BLaER1 treated with 17β-estradiol and CSF1 and Interleukin-3, amounts not matched to agents 10 nM and 100 nM (cell line): ENCODE data around the gene IFT22.

Experiments
- H3K27ac ChIP-seq, 11 experiments: shearing (Covaris generic); formaldehyde crosslinking; 2 replicates each; pipeline ENCODE4 v1.8.1; 2022
- H3K27me3 ChIP-seq, 11 experiments: shearing (Covaris generic); formaldehyde crosslinking; 2 replicates each; pipeline ENCODE4 v1.8.1; 2022
- H3K36me3 ChIP-seq, 11 experiments: shearing (Covaris generic); formaldehyde crosslinking; 2 replicates each; pipeline ENCODE4 v1.8.1; 2022
- H3K4me1 ChIP-seq, 10 experiments: shearing (Covaris generic); formaldehyde crosslinking; 2 replicates each; pipeline ENCODE4 v1.8.1; 2022
- H3K4me2 ChIP-seq, 11 experiments: shearing (Covaris generic); formaldehyde crosslinking; 2 replicates each; pipeline ENCODE4 v1.8.1; 2022
- H3K4me3 ChIP-seq, 10 experiments: shearing (Covaris generic); formaldehyde crosslinking; 2 replicates each; pipeline ENCODE4 v1.8.1; 2022
- H3K9ac ChIP-seq, 11 experiments: shearing (Covaris generic); formaldehyde crosslinking; 2 replicates each; pipeline ENCODE4 v1.8.1; 2022
- H3K9me3 ChIP-seq, 11 experiments: shearing (Covaris generic); formaldehyde crosslinking; replicated peaks in 1 of 11; 2 replicates each; pipeline ENCODE4 v1.8.1; 2022
- H4K20me1 ChIP-seq, 11 experiments: shearing (Covaris generic); formaldehyde crosslinking; 2 replicates each; pipeline ENCODE4 v1.8.1; 2022
- Cebpa-rat ChIP-seq, 11 experiments: shearing (Covaris generic); IDR thresholded peaks; 2 replicates each; pipeline ENCODE4 v1.8.1; 2022

Gene IFT22

DNA sequence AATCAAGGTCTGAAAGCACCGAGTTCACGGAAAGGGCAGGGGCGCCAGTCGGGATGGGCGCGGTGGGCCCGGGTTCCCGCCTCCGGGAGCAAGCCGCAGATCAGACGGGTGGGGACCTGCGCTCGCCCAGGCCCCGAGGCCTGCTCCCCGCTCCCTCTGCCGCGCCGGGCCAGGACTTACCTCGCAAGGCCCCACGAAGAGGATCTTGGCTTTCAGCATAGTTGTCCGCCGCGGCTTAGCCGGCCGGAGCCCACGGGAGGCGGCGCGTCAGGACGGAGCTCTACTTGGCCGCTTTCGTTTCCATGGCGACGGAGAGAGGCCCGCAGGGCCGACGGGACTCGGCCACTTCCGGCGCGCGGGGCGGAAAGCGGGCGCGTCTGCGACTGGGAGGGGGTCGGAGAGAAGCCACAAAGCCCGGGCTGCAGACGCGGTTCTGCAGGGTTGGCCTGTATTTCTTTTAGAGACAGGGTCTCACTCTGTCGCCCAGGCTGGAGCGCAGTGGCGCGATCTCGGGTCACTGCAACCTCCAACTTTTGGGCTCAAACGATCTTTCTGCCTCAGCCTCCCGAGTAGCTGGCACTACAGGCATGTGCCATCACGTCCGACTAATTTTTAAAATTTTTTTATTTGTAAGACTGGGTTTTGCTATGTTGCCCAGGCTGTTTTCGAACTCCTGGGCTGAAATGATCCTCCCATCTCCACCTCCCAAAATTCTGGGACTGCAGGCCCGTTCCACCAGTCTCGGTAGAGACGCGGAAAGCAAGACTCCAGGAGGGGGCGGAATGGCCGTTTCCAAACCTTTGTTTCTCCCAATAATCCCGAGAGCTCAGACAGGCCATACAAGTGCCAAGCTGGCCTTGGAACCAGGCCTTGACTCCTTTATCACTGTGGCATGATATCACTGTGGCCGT, at the start of gene IFT22:
IFT22 (minus strand) TSS at position 322 of the 911 bp plus-strand sequence; CDS start at position 219, 103 bp downstream.
- H4K20me1 ChIP-seq: no peaks in the 10 kb centered on the region
- peak within 1 kb of the TSS; percentile 68 to 97 (median 80) for H3K4me3 ChIP-seq
- peak within 1 kb of the TSS; percentile 78 to 97 (median 90) for H3K4me2 ChIP-seq
- no peaks in the 10 kb centered on the region for H3K27me3 ChIP-seq
- peaks cover 5 to 25% (median 13%) of the 10 kb centered on the region in 11 experiments; a peak in 18 of 22 replicates for H3K36me3 ChIP-seq
- TF ChIP-seq Cebpa-rat (IDR thresholded peaks at IDR 0.05): no peak
- peaks cover 13 to 18% (median 15%) of the 10 kb centered on the region in 10 experiments for H3K4me1 ChIP-seq
- H3K9ac ChIP-seq: peak within 1 kb of the TSS; percentile 75 to 87 (median 84)
- no peaks in the 10 kb centered on the region for H3K9me3 ChIP-seq
- peak within 1 kb of the TSS; percentile 66 to 88 (median 81) for H3K27ac ChIP-seq

DNA sequence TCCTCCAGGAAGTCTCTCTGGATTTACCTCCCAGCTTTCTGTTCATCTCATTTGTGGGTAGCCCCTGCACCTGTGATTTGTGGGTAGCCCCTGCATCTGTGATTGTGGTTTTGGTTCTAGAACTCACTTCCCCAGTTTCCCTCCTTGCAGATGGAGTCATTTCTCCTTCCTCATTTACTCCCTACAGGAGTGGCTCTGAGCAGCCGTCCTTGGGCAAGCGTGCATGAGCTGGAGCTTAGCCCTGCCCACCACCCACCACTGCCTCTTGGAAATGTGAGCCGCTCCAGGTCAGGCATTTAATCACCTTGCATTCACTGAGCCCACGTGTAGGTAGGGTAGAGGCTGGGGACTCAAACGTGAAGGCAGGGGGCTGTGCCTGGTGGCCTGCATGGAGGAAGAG, 49.2 kb upstream of the IFT22 start:
- Histone ChIP-seq H4K20me1 (no peaks in the 10 kb centered on the region), H3K27ac (no peak overlapping the region), H3K4me1 (peaks cover 4 to 26% (median 13%) of the 10 kb centered on the region in 10 experiments; a peak in 19 of 20 replicates), H3K27me3 (no peaks in the 10 kb centered on the region), H3K4me2 (peak overlapping the region; percentile 11 to 74 (median 57); a peak in 20 of 22 replicates), H3K36me3 (no peaks in the 10 kb centered on the region), H3K4me3 (no peak overlapping the region), H3K9ac (no peak overlapping the region), H3K9me3 (no peaks in the 10 kb centered on the region)
- no peak for TF ChIP-seq Cebpa-rat (IDR thresholded peaks at IDR 0.05)

DNA sequence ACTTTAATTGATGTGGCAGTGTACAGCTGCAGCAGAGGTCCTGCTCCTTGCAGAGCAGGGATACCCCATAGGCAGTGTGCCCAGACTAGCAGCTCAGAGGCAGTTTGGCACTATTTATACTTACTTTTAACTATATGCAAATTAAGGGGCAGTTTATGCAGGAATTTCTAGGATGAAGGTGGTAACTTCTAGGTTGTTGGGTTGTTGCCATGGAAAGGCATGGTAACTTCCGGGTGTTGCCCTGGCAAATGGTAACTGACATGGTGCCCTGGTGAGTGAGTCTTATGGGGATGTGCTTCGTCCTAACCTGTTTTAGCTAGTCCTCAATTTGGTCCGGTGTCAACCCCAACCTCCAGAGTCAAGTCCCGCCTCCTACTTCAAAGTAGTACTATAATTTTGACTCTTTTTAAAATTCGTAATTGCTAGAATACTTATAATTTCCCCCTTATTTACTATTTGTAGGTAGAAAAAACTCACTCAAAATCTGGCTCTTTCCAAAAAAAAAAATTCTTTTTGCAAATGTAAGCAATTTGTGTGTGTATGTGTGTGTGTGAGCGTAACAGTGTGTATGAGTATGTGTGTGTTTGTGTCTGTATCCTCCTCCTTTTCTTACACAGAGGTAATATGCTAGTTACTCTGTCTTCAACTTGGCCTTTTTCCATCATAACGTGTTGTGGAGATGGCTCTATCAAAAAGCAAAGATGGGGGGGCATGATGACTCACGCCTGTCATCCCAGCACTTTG, 47.0 kb upstream of the IFT22 start:
- H4K20me1 ChIP-seq: no peaks in the 10 kb centered on the region; a peak in 1 of 22 replicates
- H3K9me3 ChIP-seq: no peaks in the 10 kb centered on the region
- H3K27me3 ChIP-seq: peaks cover 3 to 7% (median 4%) of the 10 kb centered on the region in 11 experiments
- H3K36me3 ChIP-seq: no peaks in the 10 kb centered on the region
- H3K4me1 ChIP-seq: peaks cover 7 to 28% (median 18%) of the 10 kb centered on the region in 10 experiments; a peak in 19 of 20 replicates
- no peak overlapping the region for H3K27ac ChIP-seq
- no peak overlapping the region for H3K4me2 ChIP-seq
- TF ChIP-seq Cebpa-rat (IDR thresholded peaks at IDR 0.05): no peak
- no peak overlapping the region for H3K9ac ChIP-seq
- H3K4me3 ChIP-seq: no peak overlapping the region

DNA sequence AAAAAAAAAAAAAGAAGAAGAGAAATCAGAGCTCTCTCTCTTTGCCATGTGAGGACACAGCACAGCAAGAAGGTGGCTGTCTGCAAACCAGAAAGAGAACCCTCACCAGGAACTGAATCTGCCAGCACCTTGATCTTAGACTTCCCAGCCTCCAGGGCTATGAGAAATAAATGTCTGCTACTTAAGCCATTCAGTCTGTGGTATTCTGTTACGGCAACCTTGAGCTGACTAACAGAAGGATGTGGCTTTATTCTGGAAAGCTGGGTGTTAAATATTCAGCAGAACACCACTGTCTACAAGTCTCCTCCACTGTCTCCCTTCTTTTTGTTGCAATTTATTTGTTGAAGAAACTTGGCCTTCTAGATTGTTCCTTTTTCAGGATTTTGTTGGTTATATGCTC, 46.1 kb upstream of the IFT22 start:
- Histone ChIP-seq H3K9ac (no peak overlapping the region), H3K9me3 (no peaks in the 10 kb centered on the region), H3K4me2 (no peak overlapping the region), H3K27me3 (peaks cover 7 to 16% (median 10%) of the 10 kb centered on the region in 11 experiments), H3K27ac (no peak overlapping the region), H3K4me3 (no peak overlapping the region), H3K4me1 (peaks cover 8 to 29% (median 19%) of the 10 kb centered on the region in 10 experiments; a peak in 19 of 20 replicates), H3K36me3 (no peaks in the 10 kb centered on the region), H4K20me1 (no peaks in the 10 kb centered on the region; a peak in 1 of 22 replicates)
- no peak for TF ChIP-seq Cebpa-rat (IDR thresholded peaks at IDR 0.05)

DNA sequence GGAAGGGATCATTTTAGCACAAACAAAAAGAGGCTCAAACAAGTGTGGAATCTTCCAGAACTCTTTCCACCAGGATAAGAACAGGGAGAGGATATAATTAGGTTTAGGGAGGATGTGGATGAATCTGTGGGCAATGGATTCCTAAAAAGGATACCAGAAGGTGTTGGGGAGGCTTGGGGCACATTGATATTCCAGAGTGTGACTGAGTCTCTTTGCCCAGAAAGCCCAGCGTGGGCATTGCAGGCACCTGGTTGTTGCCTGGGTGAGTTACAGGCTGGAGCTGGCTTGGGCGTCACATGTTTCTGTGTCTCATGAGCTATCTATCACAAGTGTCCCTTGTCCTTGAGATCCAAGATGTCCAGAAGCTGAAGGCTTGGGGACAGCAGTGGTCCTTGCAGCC, 44.3 kb upstream of the IFT22 start:
- TF ChIP-seq Cebpa-rat (IDR thresholded peaks at IDR 0.05): no peak
- Histone ChIP-seq H3K9ac (no peak overlapping the region), H3K4me3 (no peak overlapping the region), H3K36me3 (no peaks in the 10 kb centered on the region), H3K9me3 (no peaks in the 10 kb centered on the region), H3K27me3 (peaks cover 16 to 32% (median 23%) of the 10 kb centered on the region in 11 experiments), H3K4me1 (peaks cover 3 to 22% (median 14%) of the 10 kb centered on the region in 10 experiments; a peak in 19 of 20 replicates), H3K4me2 (no peak overlapping the region), H4K20me1 (no peaks in the 10 kb centered on the region; a peak in 1 of 22 replicates), H3K27ac (no peak overlapping the region)

DNA sequence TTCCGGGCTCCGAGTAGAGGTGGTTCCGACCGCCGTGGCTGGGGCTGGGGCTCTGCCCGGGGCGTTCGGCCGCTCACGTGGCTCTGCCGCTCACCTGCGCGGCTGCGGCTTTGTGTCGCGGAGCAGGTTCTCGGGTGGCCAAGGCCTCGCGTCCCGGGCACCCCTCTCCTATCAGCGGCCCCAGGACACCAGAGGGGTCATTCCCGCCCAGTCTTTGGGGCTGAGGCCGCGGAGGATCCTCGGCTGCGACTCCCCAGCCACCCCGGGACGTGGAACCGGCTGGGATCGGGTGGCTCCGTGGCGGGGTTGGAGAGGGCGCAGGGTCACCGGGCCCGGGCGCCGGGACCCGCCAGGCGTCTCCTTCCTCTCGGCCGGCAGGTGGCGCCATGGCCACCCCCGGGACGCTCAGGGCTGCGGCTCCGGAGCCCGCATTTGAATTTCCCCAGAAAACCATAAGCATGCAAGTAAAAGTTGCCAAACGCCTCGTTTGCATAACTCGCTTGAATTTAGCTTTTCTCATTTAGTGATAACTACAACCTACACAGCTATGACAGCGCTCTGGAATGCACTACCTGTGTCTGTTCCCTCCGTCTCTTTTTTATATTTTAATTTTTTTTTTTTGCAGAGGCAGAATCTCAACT, 42.2 kb upstream of the IFT22 start:
- Histone ChIP-seq H3K27ac (no peak overlapping the region), H3K4me2 (peak overlapping the region; percentile 64 to 99 (median 80)), H3K9me3 (no peaks in the 10 kb centered on the region), H3K27me3 (peaks cover 16 to 35% (median 23%) of the 10 kb centered on the region in 11 experiments), H4K20me1 (no peaks in the 10 kb centered on the region; a peak in 1 of 22 replicates), H3K9ac (peak overlapping the region in 8 of 11 experiments; percentile 28 to 58 (median 44); a peak in 8 of 22 replicates), H3K36me3 (no peaks in the 10 kb centered on the region), H3K4me3 (peak overlapping the region in 7 of 10 experiments; percentile 32 to 52 (median 41); a peak in 9 of 20 replicates), H3K4me1 (peaks cover 0 to 10% (median 4%) of the 10 kb centered on the region in 10 experiments; a peak in 9 of 20 replicates)
- peak in 3 of 11 experiments; percentile 7 to 54 (median 25); a peak in 1 of 22 replicates for TF ChIP-seq Cebpa-rat (IDR thresholded peaks at IDR 0.05)

DNA sequence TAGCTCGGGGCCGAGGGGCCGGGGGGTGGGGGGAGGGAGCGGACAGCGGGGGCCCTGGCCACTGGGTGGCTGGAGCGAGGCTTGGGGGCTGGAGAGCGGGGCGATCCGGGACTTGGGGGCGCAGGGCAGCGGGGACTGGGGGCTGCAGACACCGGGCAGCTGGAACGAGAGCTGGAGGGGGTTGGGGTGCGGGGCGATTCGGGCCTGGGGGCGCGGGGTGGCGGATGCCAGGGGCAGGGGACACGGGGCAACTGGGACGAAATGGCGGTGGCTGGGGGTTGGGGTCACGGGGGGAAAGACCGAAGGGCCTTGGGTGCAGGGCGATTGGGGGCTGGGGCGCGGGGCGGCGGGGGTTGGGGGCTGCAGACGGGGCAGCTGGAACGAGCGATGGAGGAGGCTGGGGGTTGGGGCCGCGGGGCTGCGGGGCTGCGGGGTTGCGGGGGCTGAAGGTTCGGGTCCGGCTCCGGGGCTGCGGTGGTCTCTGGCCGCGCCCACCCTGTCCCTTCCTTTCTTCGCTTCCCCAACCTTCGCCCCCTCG, 41.7 kb upstream of the IFT22 start:
- H3K36me3 ChIP-seq: no peaks in the 10 kb centered on the region
- no peak for TF ChIP-seq Cebpa-rat (IDR thresholded peaks at IDR 0.05)

More for the DNA sequence above, 41.7 kb upstream of the IFT22 start:
- Histone ChIP-seq H4K20me1 (no peaks in the 10 kb centered on the region; a peak in 1 of 22 replicates), H3K27ac (no peak overlapping the region), H3K4me2 (peak overlapping the region; percentile 64 to 99 (median 80)), H3K27me3 (peaks cover 16 to 35% (median 23%) of the 10 kb centered on the region in 11 experiments), H3K4me1 (peaks cover 0 to 10% (median 4%) of the 10 kb centered on the region in 10 experiments; a peak in 9 of 20 replicates), H3K9ac (peak overlapping the region in 1 of 11 experiments; percentile 58; a peak in 1 of 22 replicates), H3K4me3 (peak overlapping the region in 5 of 10 experiments; percentile 35 to 52 (median 41); a peak in 4 of 20 replicates), H3K9me3 (no peaks in the 10 kb centered on the region)
